Measurements from ENCODE around the gene ZNF8. TPM values are rescaled to one million over a fixed set of nuclear protein-coding genes. Genes with fewer than 3 reads are reported as not detected.
"Not testable (repeated sequence)": the region's sequence is repeated elsewhere in the genome, so short reads cannot be mapped to it uniquely, and the experiment has no call there.

ZNF8 gene
- total RNA-seq, 3 donors from 2014 or later: 4.2 to 10.8 (median 9.2) TPM

GRCh38 chr19:58305065-58305931, 26.5 kb downstream of the ZNF8 start, which contains the start of gene ERVK3-1:
Gene ERVK3-1 (plus strand): TSS chr19:58305377. CDS start chr19:58312169, 6,792 bp downstream.
- intact Hi-C loops (cut with DNase I; ENCODE audit: low total_unique reads): no loop called here
- Histone ChIP-seq H3K9me3 (peaks cover 0 to 7% of the 10 kb centered on the region in 2 donors), H3K27ac (peak within 1 kb of the TSS; percentile 92 to 93), H3K4me3 (peak within 1 kb of the TSS; percentile 75 to 96 (median 78)), H3K27me3 (no peaks in the 10 kb centered on the region), H3K36me3 (peaks cover 4% of the 10 kb centered on the region), H3K4me1 (peaks cover 2 to 4% of the 10 kb centered on the region in 2 donors)
- peak; percentile 93 to 95 for DNase-seq (ENCODE audit: low spot score in 2 of 2)
- TF ChIP-seq POLR2AphosphoS5 (IDR thresholded peaks at IDR 0.05) (peak; percentile 95 to 99 (median 97)), CTCF (IDR thresholded peaks at IDR 0.05) (peak; percentile 43 to 64 (median 62)), POLR2A (IDR thresholded peaks at IDR 0.05) (peak; percentile 76)

GRCh38 chr19:58305932-58306323, 27.2 kb downstream of the ZNF8 start:
- Histone ChIP-seq H3K27me3 (no peaks in the 10 kb centered on the region), H3K4me3 (peak overlapping the region; percentile 75 to 96 (median 78)), H3K4me1 (peaks cover 2 to 4% of the 10 kb centered on the region in 2 donors), H3K36me3 (no peaks in the 10 kb centered on the region), H3K9me3 (peaks cover 0 to 6% of the 10 kb centered on the region in 2 donors), H3K27ac (peak overlapping the region; percentile 92 to 93)
- intact Hi-C loops (cut with DNase I; ENCODE audit: low total_unique reads): no loop called here
- no peak for DNase-seq (ENCODE audit: low spot score in 2 of 2)
- TF ChIP-seq POLR2A (IDR thresholded peaks at IDR 0.05) (no peak), POLR2AphosphoS5 (IDR thresholded peaks at IDR 0.05) (no peak), CTCF (IDR thresholded peaks at IDR 0.05) (no peak)

- Histone ChIP-seq H3K27me3 (no peaks in the 10 kb centered on the region), H3K27ac (no peak overlapping the region), H3K36me3 (no peaks in the 10 kb centered on the region), H3K4me3 (no peak overlapping the region), H3K4me1 (peaks cover 2 to 4% of the 10 kb centered on the region in 2 donors), H3K9me3 (no peaks in the 10 kb centered on the region)
- no peak for DNase-seq (ENCODE audit: low spot score in 2 of 2)
- TF ChIP-seq CTCF (IDR thresholded peaks at IDR 0.05) (no peak), POLR2AphosphoS5 (IDR thresholded peaks at IDR 0.05) (no peak), POLR2A (IDR thresholded peaks at IDR 0.05) (no peak)
- intact Hi-C loops (cut with DNase I; ENCODE audit: low total_unique reads): no loop called here
Measured at GRCh38 chr19:58307736-58308135, 29.0 kb downstream of the ZNF8 start.

GRCh38 chr19:58310685-58311084, 31.9 kb downstream of the ZNF8 start:
- H3K4me3 ChIP-seq; H3K9me3 ChIP-seq; H3K27ac ChIP-seq; H3K36me3 ChIP-seq; intact Hi-C loops (cut with DNase I; ENCODE audit: low total_unique reads); H3K4me1 ChIP-seq; H3K27me3 ChIP-seq: not testable (repeated sequence)
- DNase-seq (ENCODE audit: low spot score in 2 of 2): peak; percentile 25 to 66
- TF ChIP-seq CTCF (IDR thresholded peaks at IDR 0.05): peak in 2 of 3 donors; percentile 44 to 61

- Histone ChIP-seq H3K27ac (no peak overlapping the region), H3K27me3 (no peaks in the 10 kb centered on the region), H3K9me3 (no peaks in the 10 kb centered on the region), H3K4me1 (peaks cover under 1 to 4% of the 10 kb centered on the region in 2 donors), H3K4me3 (no peak overlapping the region), H3K36me3 (peaks cover 7% of the 10 kb centered on the region)
- TF ChIP-seq CTCF (IDR thresholded peaks at IDR 0.05): no peak
- TF ChIP-seq POLR2AphosphoS5 (IDR thresholded peaks at IDR 0.05): no peak
- no peak for TF ChIP-seq POLR2A (IDR thresholded peaks at IDR 0.05)
- intact Hi-C loops (cut with DNase I; ENCODE audit: low total_unique reads): no loop called here
- no peak for DNase-seq (ENCODE audit: low spot score in 2 of 2)
Measured at GRCh38 chr19:58311345-58311865, 32.6 kb downstream of the ZNF8 start.
